Liver (tissue), 9 donors: ENCODE data around the gene CDH13. TPM values are rescaled to one million over a fixed set of nuclear protein-coding genes. Genes with fewer than 3 reads are reported as not detected.

ENCODE experiments used
- DNase-seq: peaks from one replicate; pipeline ENCODE4 v3.0.0-alpha.2; 2017; ENCODE audit warnings: low spot score
- H3K27ac ChIP-seq, 2 donors: one replicate each; pipeline ENCODE4 v1.7.0; 2013; ENCODE audit warnings: inconsistent platforms in 2 of 2, low read length in 2 of 2, control low read depth in 1 of 2, low read depth in 1 of 2, mild to moderate bottlenecking in 1 of 2
- H3K27me3 ChIP-seq, 4 donors: one replicate each; pipeline versions ENCODE4 v1.6.1 to v1.7.0; 2013; ENCODE audit warnings: low read length in 3 of 4, inconsistent platforms in 1 of 4, mild to moderate bottlenecking in 1 of 4, moderate library complexity in 1 of 4; ENCODE audit not compliant: control insufficient read depth in 4 of 4, insufficient read depth in 4 of 4
- H3K36me3 ChIP-seq, 4 donors: one replicate each; pipeline versions ENCODE4 v1.6.1 to v1.7.0; 2013; ENCODE audit warnings: low read length in 3 of 4, mild to moderate bottlenecking in 3 of 4, low read depth in 1 of 4, moderate library complexity in 1 of 4; ENCODE audit not compliant: control insufficient read depth in 4 of 4, insufficient read depth in 3 of 4
- H3K4me1 ChIP-seq, 4 donors: one replicate each; pipeline versions ENCODE4 v1.6.1 to v1.7.0; 2013; ENCODE audit warnings: low read length in 3 of 4, mild to moderate bottlenecking in 3 of 4, moderate library complexity in 1 of 4; ENCODE audit not compliant: control insufficient read depth in 4 of 4, insufficient read depth in 4 of 4
- H3K4me3 ChIP-seq, 3 donors: one replicate each; pipeline versions ENCODE4 v1.6.1 to v1.7.0; 2013; ENCODE audit warnings: low read length in 3 of 3, control low read depth in 1 of 3, low read depth in 1 of 3, mild to moderate bottlenecking in 1 of 3
- H3K9ac ChIP-seq, 2 donors: one replicate each; pipeline ENCODE4 v1.7.0; 2013; ENCODE audit warnings: low read length in 2 of 2, mild to moderate bottlenecking in 2 of 2, moderate library complexity in 2 of 2, control low read depth in 1 of 2, low read depth in 1 of 2
- H3K9me3 ChIP-seq, 4 donors: one replicate each; pipeline versions ENCODE4 v1.6.1 to v1.7.0; 2013; ENCODE audit warnings: low read length in 3 of 4; ENCODE audit not compliant: control insufficient read depth in 4 of 4
- EGR1 ChIP-seq, 2 donors: IDR thresholded peaks; 2 replicates each; pipeline ENCODE4 v1.6.1; 2016 to 2018; ENCODE audit warnings: antibody characterized with exemption in 2 of 2, low read depth in 2 of 2
- FOXA1 ChIP-seq: IDR thresholded peaks from 2 replicates; pipeline ENCODE4 v1.6.1; 2016; ENCODE audit warnings: antibody characterized with exemption
- FOXA2 ChIP-seq: IDR thresholded peaks from 2 replicates; pipeline ENCODE4 v1.6.1; 2016; ENCODE audit warnings: antibody characterized with exemption
- GABPA ChIP-seq, 2 donors: IDR thresholded peaks in 1 of 2; conservative IDR thresholded peaks in 1 of 2; 2 replicates each; pipeline ENCODE4 v1.6.1; 2016; ENCODE audit warnings: antibody characterized with exemption in 2 of 2, mild to moderate bottlenecking in 1 of 2, moderate library complexity in 1 of 2
- HNF4A ChIP-seq, 2 donors: conservative IDR thresholded peaks; 2 replicates each; pipeline ENCODE4 v1.6.1; 2016; ENCODE audit warnings: antibody characterized with exemption in 2 of 2, mild to moderate bottlenecking in 2 of 2
- HNF4G ChIP-seq: IDR thresholded peaks from 2 replicates; pipeline ENCODE4 v1.6.1; 2016; ENCODE audit warnings: antibody characterized with exemption
- JUND ChIP-seq, 2 donors: IDR thresholded peaks; 2 replicates each; pipeline ENCODE4 v1.6.1; 2016; ENCODE audit warnings: antibody characterized with exemption in 2 of 2
- REST ChIP-seq: IDR thresholded peaks from 2 replicates; pipeline ENCODE4 v1.6.1; 2016; ENCODE audit warnings: antibody characterized with exemption, mild to moderate bottlenecking
- RXRA ChIP-seq, 2 donors: IDR thresholded peaks; 2 replicates each; pipeline ENCODE4 v1.6.1; 2017 to 2018; ENCODE audit warnings: antibody characterized with exemption in 2 of 2, mild to moderate bottlenecking in 1 of 2
- YY1 ChIP-seq: IDR thresholded peaks from 2 replicates; pipeline ENCODE4 v1.6.1; 2016; ENCODE audit warnings: antibody characterized with exemption, mild to moderate bottlenecking
- WGBS: extraction: QIAGEN DNeasy Blood & Tissue Kit; methylation state at CpG from one replicate; pipeline ENCODE4 v1.1.7; 2013; 5-methylcytosine and 5-hydroxymethylcytosine counted together
- polyA plus RNA-seq, 2 donors: library from polyadenylated mRNA; stranded (reverse) in 1 of 2; unstranded in 1 of 2; fragments of 200-250 nt in 1 of 2; fragments of >200 nt in 1 of 2; fragmentation: Nextera tagmentation in 1 of 2; extraction: Ambion mirVana in 1 of 2; gene quantifications; one replicate each; pipeline versions ENCODE4 v1.2.1 to v1.2.3, GENCODE V29; 2013 to 2015
- total RNA-seq, 2 donors: library from RNA; depleted of rRNA; stranded (reverse); fragments of >200 nt; gene quantifications; one replicate each; pipeline ENCODE4 v1.2.3, GENCODE V29; 2014
- TF ChIP-seq, protein P1 (sequence below): fragments of 150-350 bp; IDR thresholded peaks from 2 replicates; pipeline ENCODE4 v1.5.1; 2017; ENCODE audit warnings: improper control_type of control experiment, low read depth, low read length; ENCODE audit not compliant: missing input control
- TF ChIP-seq, protein P2 (sequence below): IDR thresholded peaks from 2 replicates; pipeline ENCODE4 v1.6.1; 2016; ENCODE audit warnings: antibody characterized with exemption
- donor health status: healthy.
- donor health status: healthy.
- donor health status: healthy.
- donor health status: healthy.
- donor health status: healthy.

CDH13 gene
- total and polyA plus RNA-seq, 4 donors: 0.21 to 1.5 (median 0.58) TPM

DNA sequence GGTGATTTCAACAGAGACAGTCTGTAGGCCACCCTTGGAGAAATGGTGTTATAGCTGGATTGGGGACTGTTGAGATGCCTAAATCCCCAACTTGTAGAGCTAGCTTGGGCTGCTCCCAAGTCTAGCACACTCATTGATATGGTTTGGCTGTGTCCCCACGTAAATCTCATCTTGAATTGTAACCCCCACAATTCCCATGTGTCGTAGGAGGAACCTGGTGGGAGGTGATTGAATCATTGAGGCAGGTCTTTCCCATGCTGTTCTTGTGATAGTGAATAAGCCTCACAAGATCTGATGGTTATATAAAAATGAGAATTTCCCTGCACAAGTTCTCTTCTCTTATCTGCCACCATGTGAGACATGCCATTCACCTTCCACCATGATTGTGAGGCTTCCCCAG lies 536.0 kb downstream of the CDH13 start:
- no peaks in the 10 kb centered on the region for H3K4me1 ChIP-seq
- no peak for DNase-seq
- no peak overlapping the region for H3K27ac ChIP-seq
- no peaks in the 10 kb centered on the region for H3K9me3 ChIP-seq
- no peaks in the 10 kb centered on the region for H3K36me3 ChIP-seq
- H3K9ac ChIP-seq: no peak overlapping the region
- peaks cover 0 to 4% (median 0%) of the 10 kb centered on the region in 4 donors for H3K27me3 ChIP-seq
- no peak for TF ChIP-seq FOXA1
- H3K4me3 ChIP-seq: no peak overlapping the region
- WGBS: 59% methylated on average over 2 of the region's 2 CpGs

DNA sequence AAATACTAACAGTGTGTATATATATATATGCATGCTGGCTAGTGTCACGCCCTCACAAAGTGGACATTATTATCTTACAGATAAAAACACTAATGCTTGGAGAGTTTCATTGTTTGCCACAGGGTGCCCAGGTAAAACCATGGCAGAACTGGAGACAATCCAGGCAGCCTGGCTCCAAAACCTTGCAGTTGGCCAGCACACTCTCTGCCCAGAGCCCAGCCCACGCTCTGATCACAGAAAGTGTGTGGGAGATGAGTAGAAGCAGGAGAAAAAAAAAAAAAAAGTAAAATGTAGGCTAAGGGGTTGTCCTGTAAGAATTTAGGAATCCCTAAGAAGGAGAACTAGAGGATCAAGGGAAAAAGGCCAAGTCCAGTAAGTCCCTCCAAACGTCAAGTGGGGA lies 538.0 kb downstream of the CDH13 start:
- no peaks in the 10 kb centered on the region for H3K36me3 ChIP-seq
- no peak overlapping the region for H3K27ac ChIP-seq
- DNase-seq: no peak
- TF ChIP-seq RXRA (IDR thresholded peaks at IDR 0.05): no peak
- no peak for TF ChIP-seq GABPA (IDR thresholded peaks at IDR 0.05 in 1 of 2, conservative IDR thresholded peaks at IDR 0.05 in 1 of 2)
- TF ChIP-seq YY1: no peak
- TF ChIP-seq, protein P1, sequence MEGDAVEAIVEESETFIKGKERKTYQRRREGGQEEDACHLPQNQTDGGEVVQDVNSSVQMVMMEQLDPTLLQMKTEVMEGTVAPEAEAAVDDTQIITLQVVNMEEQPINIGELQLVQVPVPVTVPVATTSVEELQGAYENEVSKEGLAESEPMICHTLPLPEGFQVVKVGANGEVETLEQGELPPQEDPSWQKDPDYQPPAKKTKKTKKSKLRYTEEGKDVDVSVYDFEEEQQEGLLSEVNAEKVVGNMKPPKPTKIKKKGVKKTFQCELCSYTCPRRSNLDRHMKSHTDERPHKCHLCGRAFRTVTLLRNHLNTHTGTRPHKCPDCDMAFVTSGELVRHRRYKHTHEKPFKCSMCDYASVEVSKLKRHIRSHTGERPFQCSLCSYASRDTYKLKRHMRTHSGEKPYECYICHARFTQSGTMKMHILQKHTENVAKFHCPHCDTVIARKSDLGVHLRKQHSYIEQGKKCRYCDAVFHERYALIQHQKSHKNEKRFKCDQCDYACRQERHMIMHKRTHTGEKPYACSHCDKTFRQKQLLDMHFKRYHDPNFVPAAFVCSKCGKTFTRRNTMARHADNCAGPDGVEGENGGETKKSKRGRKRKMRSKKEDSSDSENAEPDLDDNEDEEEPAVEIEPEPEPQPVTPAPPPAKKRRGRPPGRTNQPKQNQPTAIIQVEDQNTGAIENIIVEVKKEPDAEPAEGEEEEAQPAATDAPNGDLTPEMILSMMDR: no peak
- no peak for TF ChIP-seq REST
- TF ChIP-seq EGR1 (IDR thresholded peaks at IDR 0.05; ENCODE audit: low read depth in 2 of 2): no peak
- TF ChIP-seq, protein P2, sequence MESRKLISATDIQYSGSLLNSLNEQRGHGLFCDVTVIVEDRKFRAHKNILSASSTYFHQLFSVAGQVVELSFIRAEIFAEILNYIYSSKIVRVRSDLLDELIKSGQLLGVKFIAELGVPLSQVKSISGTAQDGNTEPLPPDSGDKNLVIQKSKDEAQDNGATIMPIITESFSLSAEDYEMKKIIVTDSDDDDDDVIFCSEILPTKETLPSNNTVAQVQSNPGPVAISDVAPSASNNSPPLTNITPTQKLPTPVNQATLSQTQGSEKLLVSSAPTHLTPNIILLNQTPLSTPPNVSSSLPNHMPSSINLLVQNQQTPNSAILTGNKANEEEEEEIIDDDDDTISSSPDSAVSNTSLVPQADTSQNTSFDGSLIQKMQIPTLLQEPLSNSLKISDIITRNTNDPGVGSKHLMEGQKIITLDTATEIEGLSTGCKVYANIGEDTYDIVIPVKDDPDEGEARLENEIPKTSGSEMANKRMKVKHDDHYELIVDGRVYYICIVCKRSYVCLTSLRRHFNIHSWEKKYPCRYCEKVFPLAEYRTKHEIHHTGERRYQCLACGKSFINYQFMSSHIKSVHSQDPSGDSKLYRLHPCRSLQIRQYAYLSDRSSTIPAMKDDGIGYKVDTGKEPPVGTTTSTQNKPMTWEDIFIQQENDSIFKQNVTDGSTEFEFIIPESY: no peak
- TF ChIP-seq JUND (IDR thresholded peaks at IDR 0.05): no peak
- TF ChIP-seq HNF4A (conservative IDR thresholded peaks at IDR 0.05): no peak
- no peak for TF ChIP-seq FOXA2
- no peaks in the 10 kb centered on the region for H3K4me1 ChIP-seq
- no peak overlapping the region for H3K4me3 ChIP-seq
- H3K27me3 ChIP-seq: peaks cover 0 to 4% (median 0%) of the 10 kb centered on the region in 4 donors
- WGBS: 66% methylated on average over 3 of the region's 3 CpGs
- no peaks in the 10 kb centered on the region for H3K9me3 ChIP-seq
- no peak overlapping the region for H3K9ac ChIP-seq

DNA sequence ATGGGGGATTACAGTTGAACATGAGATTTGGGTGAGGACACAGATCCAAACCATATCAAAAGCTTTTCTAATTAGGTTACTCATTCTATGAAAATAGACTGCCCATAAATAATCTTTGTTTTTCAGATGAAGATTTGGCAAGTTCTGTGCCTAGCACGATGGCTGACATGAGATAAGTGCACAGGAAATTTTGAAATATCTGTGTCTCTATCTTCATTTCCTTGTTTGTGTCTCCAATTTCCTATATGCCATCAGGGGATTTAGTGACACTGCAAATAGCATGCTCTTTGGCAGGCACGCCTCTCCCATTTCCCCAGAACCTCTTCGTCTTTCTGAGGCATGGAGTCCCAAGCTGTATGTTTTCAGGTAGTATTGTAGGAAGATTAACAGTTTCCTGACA lies 544.6 kb downstream of the CDH13 start:
- peaks cover 0 to 4% (median 0%) of the 10 kb centered on the region in 4 donors for H3K27me3 ChIP-seq
- no peaks in the 10 kb centered on the region for H3K9me3 ChIP-seq
- 53% methylated on average over 3 of the region's 3 CpGs for WGBS
- no peaks in the 10 kb centered on the region for H3K4me1 ChIP-seq
- H3K27ac ChIP-seq: no peak overlapping the region
- DNase-seq: no peak
- TF ChIP-seq YY1: no peak
- TF ChIP-seq, protein P2: no peak
- TF ChIP-seq RXRA (IDR thresholded peaks at IDR 0.05): no peak
- TF ChIP-seq HNF4G: no peak
- H3K36me3 ChIP-seq: no peaks in the 10 kb centered on the region
- no peak overlapping the region for H3K4me3 ChIP-seq
- no peak overlapping the region for H3K9ac ChIP-seq
